Upper lobe of left lung (tissue), 6 donors: ENCODE data around the gene YPEL2. TPM values are rescaled to one million over a fixed set of nuclear protein-coding genes. Genes with fewer than 3 reads are reported as not detected.

ENCODE experiments used
- ATAC-seq, 2 donors: fragments of 200-7000 bp; cut with Tn5 transposase; one replicate each; pipeline ENCODE4 v1.9.1; 2022; ENCODE audit warnings: mild to moderate bottlenecking in 2 of 2, moderate library complexity in 2 of 2; ENCODE audit not compliant: low FRiP score in 2 of 2
- DNase-seq, 2 donors: peaks; one replicate each; pipeline ENCODE4 v3.0.0-alpha.2; 2019 to 2020
- H3K27ac ChIP-seq, 4 donors: fragments of 200-600 bp; sonication (generic); one replicate each; pipeline ENCODE4 v1.5.1; 2016 to 2019
- H3K27me3 ChIP-seq, 4 donors: fragments of 200-600 bp; sonication (generic); one replicate each; pipeline ENCODE4 v1.5.1; 2017 to 2019
- H3K36me3 ChIP-seq, 4 donors: fragments of 200-600 bp; sonication (generic); one replicate each; pipeline ENCODE4 v1.5.1; 2016 to 2019
- H3K4me1 ChIP-seq, 4 donors: fragments of 200-600 bp; sonication (generic); one replicate each; pipeline ENCODE4 v1.5.1; 2018 to 2019
- H3K4me3 ChIP-seq, 4 donors: fragments of 200-600 bp; sonication (generic); one replicate each; pipeline ENCODE4 v1.5.1; 2017 to 2019; ENCODE audit warnings: mild to moderate bottlenecking in 2 of 4, moderate library complexity in 1 of 4
- H3K9me3 ChIP-seq, 4 donors: fragments of 200-600 bp; sonication (generic); one replicate each; pipeline ENCODE4 v1.5.1; 2018 to 2019
- CTCF ChIP-seq, 6 experiments: fragments of 450-650 bp in 4 of 6; fragments of 200-600 bp in 2 of 6; sonication (generic) in 2 of 6; IDR thresholded peaks; one replicate each; pipeline ENCODE4 v1.5.1; 2016 to 2019; ENCODE audit warnings: antibody characterized with exemption in 6 of 6
- EP300 ChIP-seq, 4 donors: sonication (generic); formaldehyde crosslinking; IDR thresholded peaks; one replicate each; pipeline ENCODE4 v1.5.1; 2017; ENCODE audit warnings: antibody characterized with exemption in 4 of 4, control low read depth in 2 of 4
- POLR2A ChIP-seq, 4 donors: fragments of 450-650 bp; IDR thresholded peaks; one replicate each; pipeline ENCODE4 v1.5.1; 2016 to 2017; ENCODE audit warnings: antibody characterized with exemption in 4 of 4, mild to moderate bottlenecking in 2 of 4
- POLR2AphosphoS5 ChIP-seq, 2 donors: sonication (generic); formaldehyde crosslinking; IDR thresholded peaks; one replicate each; pipeline ENCODE4 v1.5.1; 2017; ENCODE audit warnings: antibody characterized with exemption in 2 of 2
- WGBS, 2 donors: methylation state at CpG; one replicate each; pipeline ENCODE4 v1.1.5; 2017 to 2018; 5-methylcytosine and 5-hydroxymethylcytosine counted together
- total RNA-seq, 6 donors: library from RNA; depleted of rRNA in 4 of 6; stranded (reverse); fragments of >200 nt in 4 of 6; gene quantifications; one replicate each; pipeline versions ENCODE4 v1.1.0 to v1.2.1, GENCODE V29; 2016 to 2021
- donor health status: DM: no; HTN: no; CAD: no; lungs with moderate emphysema.
- donor health status: DM: no; HTN: yes; CAD: no; lungs with severe emphysema.

Gene YPEL2
- total RNA-seq, 6 donors from 2014 or later, result 17.5 to 38.8 (median 26.8) TPM

GRCh38 chr17:59421722-59422121 is 90.3 kb downstream of the YPEL2 start:
- whole genome bisulfite sequencing, 2 donors, result 85 to 88% methylated on average over 6 of the region's 6 CpGs
- Histone ChIP-seq H3K4me1 (peaks cover 8 to 19% (median 14%) of the 10 kb centered on the region in 4 donors), H3K36me3 (no peaks in the 10 kb centered on the region), H3K27me3 (no peaks in the 10 kb centered on the region), H3K27ac (no peak overlapping the region), H3K4me3 (no peak overlapping the region), H3K9me3 (no peaks in the 10 kb centered on the region)
- ATAC-seq (no peak), DNase-seq (no peak)
- TF ChIP-seq EP300 (IDR thresholded peaks at IDR 0.05), result no peak
- TF ChIP-seq POLR2A (IDR thresholded peaks at IDR 0.05), result no peak
- no peak for TF ChIP-seq CTCF (IDR thresholded peaks at IDR 0.05)
- no peak for TF ChIP-seq POLR2AphosphoS5 (IDR thresholded peaks at IDR 0.05)

GRCh38 chr17:59423137-59423724 is 91.8 kb downstream of the YPEL2 start:
- ATAC-seq, result peak; percentile 44 to 85
- no peaks in the 10 kb centered on the region for H3K36me3 ChIP-seq
- TF ChIP-seq POLR2A (IDR thresholded peaks at IDR 0.05) (no peak), CTCF (IDR thresholded peaks at IDR 0.05) (no peak), EP300 (IDR thresholded peaks at IDR 0.05) (no peak), POLR2AphosphoS5 (IDR thresholded peaks at IDR 0.05) (no peak)
- H3K27me3 ChIP-seq, result no peaks in the 10 kb centered on the region
- H3K4me1 ChIP-seq, result peaks cover 21 to 31% (median 29%) of the 10 kb centered on the region in 4 donors
- peak overlapping the region in 2 of 4 donors; percentile 19 to 23 for H3K27ac ChIP-seq
- H3K9me3 ChIP-seq, result no peaks in the 10 kb centered on the region
- DNase-seq, result no peak
- no peak overlapping the region for H3K4me3 ChIP-seq
- 49 to 58% methylated on average over 6 to 9 of the region's 9 CpGs for whole genome bisulfite sequencing, 2 donors

GRCh38 chr17:59423903-59424302 is 92.4 kb downstream of the YPEL2 start:
- no peak for TF ChIP-seq CTCF (IDR thresholded peaks at IDR 0.05)
- TF ChIP-seq POLR2A (IDR thresholded peaks at IDR 0.05), result no peak
- no peak for TF ChIP-seq EP300 (IDR thresholded peaks at IDR 0.05)
- no peak for TF ChIP-seq POLR2AphosphoS5 (IDR thresholded peaks at IDR 0.05)
- Histone ChIP-seq H3K27ac (peak overlapping the region in 1 of 4 donors; percentile 19), H3K4me3 (no peak overlapping the region), H3K36me3 (no peaks in the 10 kb centered on the region), H3K27me3 (no peaks in the 10 kb centered on the region), H3K9me3 (no peaks in the 10 kb centered on the region), H3K4me1 (peaks cover 23 to 34% (median 30%) of the 10 kb centered on the region in 4 donors)
- 89 to 92% methylated on average over 9 of the region's 9 CpGs for WGBS, 2 donors
- DNase-seq (no peak), ATAC-seq (no peak)

GRCh38 chr17:59424331-59424730 is 92.9 kb downstream of the YPEL2 start:
- WGBS, 2 donors, result 94% methylated on average over 4 of the region's 4 CpGs
- ATAC-seq (no peak), DNase-seq (no peak)
- Histone ChIP-seq H3K27ac (no peak overlapping the region), H3K4me3 (no peak overlapping the region), H3K4me1 (peaks cover 23 to 34% (median 30%) of the 10 kb centered on the region in 4 donors), H3K36me3 (no peaks in the 10 kb centered on the region), H3K27me3 (no peaks in the 10 kb centered on the region), H3K9me3 (no peaks in the 10 kb centered on the region)
- TF ChIP-seq CTCF (IDR thresholded peaks at IDR 0.05), result no peak
- no peak for TF ChIP-seq EP300 (IDR thresholded peaks at IDR 0.05)
- TF ChIP-seq POLR2A (IDR thresholded peaks at IDR 0.05), result no peak
